SK-N-SH (cell line): ENCODE measurements around the gene H2AZ2. TPM values are rescaled to one million over a fixed set of nuclear protein-coding genes. Genes with fewer than 3 reads are reported as not detected.
A peak's percentile ranks its signal among the peaks of the same experiment; 100 is the strongest.

Experiments used
- CTCF ChIA-PET: fragments of 300-600, 350-600 bp; formaldehyde crosslinking; extraction: SDS; loops from one replicate; lab custom pipeline; 2021; lab: Yijun Ruan, JAX
- POLR2A ChIA-PET: fragments of 350-600 bp; sonication (Branson Sonifier 250); formaldehyde crosslinking; extraction: SDS; loops from one replicate; lab custom pipeline; 2020; ENCODE audit warnings: antibody characterized with exemption, inconsistent platforms; lab: Yijun Ruan, JAX
- DNase-seq: peaks from one replicate; pipeline ENCODE4 v3.0.0; 2012
- H2AFZ ChIP-seq: fragments of 200-600 bp; sonication (generic); 2 replicates; pipeline ENCODE4 v1.8.1; 2016; ENCODE audit warnings: antibody characterized with exemption, mild to moderate bottlenecking, low read depth
- H3F3A ChIP-seq: fragments of 200-600 bp; sonication (generic); replicated peaks from 2 replicates; pipeline ENCODE3; 2016; ENCODE audit warnings: antibody characterized with exemption, mild to moderate bottlenecking; ENCODE audit not compliant: insufficient read depth
- H3K27ac ChIP-seq, 2 experiments: fragments of 200-500 bp in 1 of 2; fragments of 200-600 bp in 1 of 2; sonication (Bioruptor generic) in 1 of 2; sonication (generic), shearing (Covaris generic) in 1 of 2; 2 replicates each; pipeline versions ENCODE4 v1.5.1 to v1.6.1; 2014 to 2016; ENCODE audit warnings: low read depth in 2 of 2, inconsistent platforms in 1 of 2, low read length in 1 of 2, mild to moderate bottlenecking in 1 of 2, mixed read lengths in 1 of 2
- H3K27me3 ChIP-seq: fragments of 200-600 bp; sonication (generic), shearing (Covaris generic); 2 replicates; pipeline ENCODE4 v1.6.1; 2016; ENCODE audit warnings: mixed run types; ENCODE audit not compliant: insufficient read depth
- H3K36me3 ChIP-seq, 2 experiments: fragments of 200-500 bp in 1 of 2; fragments of 200-600 bp in 1 of 2; sonication (Bioruptor generic) in 1 of 2; sonication (generic) in 1 of 2; replicated peaks in 1 of 2; 2 replicates each; pipeline versions ENCODE3 to v1.5.1; 2014 to 2016; ENCODE audit warnings: low read length in 1 of 2, mild to moderate bottlenecking in 1 of 2; ENCODE audit not compliant: insufficient read depth in 2 of 2, control insufficient read depth in 1 of 2
- H3K4me1 ChIP-seq, 2 experiments: fragments of 200-500 bp in 1 of 2; fragments of 200-600 bp in 1 of 2; sonication (Bioruptor generic) in 1 of 2; sonication (generic), shearing (Covaris generic) in 1 of 2; 2 replicates each; pipeline versions ENCODE4 v1.5.1 to v1.6.1; 2014 to 2016; ENCODE audit warnings: low read depth in 1 of 2, low read length in 1 of 2, mixed run types in 1 of 2; ENCODE audit not compliant: insufficient read depth in 2 of 2, control insufficient read depth in 1 of 2
- H3K4me2 ChIP-seq: fragments of 200-600 bp; sonication (generic), shearing (Covaris generic); 2 replicates; pipeline ENCODE4 v1.6.1; 2017; ENCODE audit warnings: mixed run types
- H3K4me3 ChIP-seq, 2 experiments: fragments of 200-500 bp in 1 of 2; fragments of 200-600 bp in 1 of 2; sonication (Bioruptor generic) in 1 of 2; sonication (generic), shearing (Covaris generic) in 1 of 2; 2 replicates each; pipeline versions ENCODE4 v1.5.1 to v1.8.1; 2014 to 2016; ENCODE audit warnings: low read depth in 2 of 2, inconsistent platforms in 1 of 2, low read length in 1 of 2, mild to moderate bottlenecking in 1 of 2, mixed read lengths in 1 of 2, moderate library complexity in 1 of 2
- H3K79me2 ChIP-seq: fragments of 200-600 bp; sonication (generic); 2 replicates; pipeline ENCODE4 v1.8.1; 2017; ENCODE audit warnings: mild to moderate bottlenecking; ENCODE audit not compliant: insufficient read depth
- H3K9ac ChIP-seq: fragments of 200-600 bp; sonication (generic); 2 replicates; pipeline ENCODE4 v1.6.1; 2017; ENCODE audit warnings: mixed run types
- H3K9me2 ChIP-seq: fragments of 200-600 bp; sonication (generic); 2 replicates; pipeline ENCODE4 v1.6.1; 2017; ENCODE audit warnings: mixed run types
- H3K9me3 ChIP-seq: fragments of 200-600 bp; sonication (generic); 2 replicates; pipeline ENCODE4 v1.6.1; 2017; ENCODE audit warnings: mixed run types, mild to moderate bottlenecking, moderate library complexity
- H4K20me1 ChIP-seq: fragments of 200-600 bp; sonication (generic); 2 replicates; pipeline ENCODE4 v1.6.1; 2017; ENCODE audit warnings: mild to moderate bottlenecking, mixed run types; ENCODE audit not compliant: insufficient read depth
- CTCF ChIP-seq: fragments of 200-600 bp; sonication (generic); IDR thresholded peaks from 2 replicates; pipeline ENCODE4 v1.6.1; 2017; ENCODE audit warnings: antibody characterized with exemption, mild to moderate bottlenecking, moderate library complexity
- FOXJ3 ChIP-seq: sonication (generic); formaldehyde crosslinking; IDR thresholded peaks from 2 replicates; pipeline ENCODE4 v1.5.1; 2020; ENCODE audit warnings: mild to moderate bottlenecking, missing genetic modification reagents
- FOXM1 ChIP-seq: IDR thresholded peaks from 2 replicates; pipeline ENCODE4 v1.4.0; 2012; ENCODE audit warnings: low read depth, mild to moderate bottlenecking
- GABPA ChIP-seq: IDR thresholded peaks from 2 replicates; pipeline ENCODE4 v1.4.0; 2012; ENCODE audit warnings: low read depth, mild to moderate bottlenecking
- GATA2 ChIP-seq: sonication (generic); formaldehyde crosslinking; IDR thresholded peaks from 2 replicates; pipeline ENCODE4 v1.5.0; 2020; ENCODE audit warnings: mild to moderate bottlenecking, missing genetic modification reagents
- NFIC ChIP-seq: IDR thresholded peaks from 2 replicates; pipeline ENCODE4 v1.4.0; 2012; ENCODE audit warnings: borderline replicate concordance
- NRF1 ChIP-seq: IDR thresholded peaks from 2 replicates; pipeline ENCODE4 v1.6.1; 2012; ENCODE audit warnings: low read depth, mild to moderate bottlenecking, low read length
- POLR2AphosphoS5 ChIP-seq: IDR thresholded peaks from 2 replicates; pipeline ENCODE4 v1.6.1; 2012; ENCODE audit warnings: low read depth, low read length
- RAD21 ChIP-seq: IDR thresholded peaks from 2 replicates; pipeline ENCODE4 v1.6.1; 2012; ENCODE audit warnings: mild to moderate bottlenecking, low read length
- RXRA ChIP-seq: IDR thresholded peaks from 2 replicates; pipeline ENCODE4 v1.4.0; 2012; ENCODE audit warnings: low read depth, mild to moderate bottlenecking, borderline replicate concordance
- SMC3 ChIP-seq: IDR thresholded peaks from 2 replicates; pipeline ENCODE4 v1.6.1; 2012; ENCODE audit warnings: low read depth, low read length, improper control_type of control experiment
- TAF1 ChIP-seq: IDR thresholded peaks from 2 replicates; pipeline ENCODE4 v1.6.1; 2012; ENCODE audit warnings: low read depth, mild to moderate bottlenecking, low read length, moderate library complexity, borderline replicate concordance
- YY1 ChIP-seq: IDR thresholded peaks from 2 replicates; pipeline ENCODE4 v1.4.0; 2012; ENCODE audit warnings: low read depth, mild to moderate bottlenecking
- WGBS: methylation state at CpG from one replicate; pipeline ENCODE4 v1.1.6; 2017; ENCODE audit warnings: low lambda C conversion rate; 5-methylcytosine and 5-hydroxymethylcytosine counted together
- polyA plus RNA-seq, 3 experiments: library from polyadenylated mRNA; depleted of rRNA; stranded (reverse); fragments of >200 nt; gene quantifications; 2 replicates each; pipeline ENCODE4 v1.2.3, GENCODE V29; 2012
- TF ChIP-seq, protein P1 (sequence below): fragments of 150-350 bp; IDR thresholded peaks from 2 replicates; pipeline ENCODE4 v1.6.1; 2016; ENCODE audit warnings: mild to moderate bottlenecking, low read depth, low read length

The H2AZ2 gene
- polyA plus RNA-seq, 1 of the 3 experiments (the other 2 are of a cell fraction), result 389 TPM

DNA sequence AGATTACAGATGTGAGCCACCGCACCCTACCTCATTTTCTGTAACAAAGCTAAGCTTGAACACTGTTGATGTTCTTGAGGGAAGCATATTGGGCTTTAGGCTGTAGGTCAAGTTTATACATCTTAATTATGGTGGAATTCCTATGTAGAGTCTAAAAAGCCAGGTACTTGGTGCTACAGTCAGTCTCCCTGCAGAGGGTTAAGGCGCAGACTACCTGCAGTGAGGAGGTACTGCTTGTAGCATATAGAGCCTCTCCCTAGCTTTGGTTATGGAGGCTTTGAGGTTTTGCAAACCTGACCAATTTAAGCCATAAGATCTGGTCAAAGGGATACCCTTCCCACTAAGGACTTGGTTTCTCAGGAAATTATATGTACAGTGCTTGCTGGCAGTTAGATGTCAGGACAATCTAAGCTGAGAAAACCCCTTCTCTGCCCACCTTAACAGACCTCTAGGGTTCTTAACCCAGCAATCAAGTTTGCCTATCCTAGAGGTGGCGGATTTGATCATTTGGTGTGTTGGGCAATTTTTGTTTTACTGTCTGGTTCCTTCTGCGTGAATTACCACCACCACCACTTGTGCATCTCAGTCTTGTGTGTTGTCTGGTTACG is 45.4 kb downstream of the H2AZ2 start:
- POLR2A ChIA-PET, result no interaction called here
- 100% methylated on average over 5 of the region's 5 CpGs for WGBS
- Histone ChIP-seq H3K27ac (peak overlapping the region in 1 of 2 experiments; percentile 9; a peak in 2 of 4 replicates), H3F3A (peaks cover 88% of the 10 kb centered on the region), H3K79me2 (peaks cover 53% of the 10 kb centered on the region), H3K9me3 (no peaks in the 10 kb centered on the region), H3K4me3 (no peak overlapping the region), H3K9ac (no peak overlapping the region), H3K9me2 (no peaks in the 10 kb centered on the region), H3K4me2 (no peak overlapping the region), H2AFZ (no peak overlapping the region), H3K27me3 (no peaks in the 10 kb centered on the region), H3K36me3 (peaks cover 42 to 70% of the 10 kb centered on the region in 2 experiments)
- CTCF ChIA-PET, result interaction anchor here (1.4 to 1.7 kb wide), 2 partner anchors 237 to 333 kb away, joined by 3 to 4 read pairs; no protein-coding TSS in a partner anchor
- TF ChIP-seq POLR2AphosphoS5 (peak; percentile 37; the same call in 1 of the 2 replicates), GABPA (no peak)
- TF ChIP-seq, all 33 proteins: peak for 1
- Histone ChIP-seq H4K20me1 (peaks cover 72% of the 10 kb centered on the region), H3K4me1 (peaks cover 5 to 7% of the 10 kb centered on the region in 2 experiments; a peak in 3 of 4 replicates)
- DNase-seq, result no peak

GRCh38 chr7:44801890-44802289 is 46.0 kb downstream of the H2AZ2 start:
- CTCF ChIA-PET, result interaction anchor here (0.7 to 1.7 kb wide), 3 partner anchors 236 to 334 kb away, joined by 3 to 4 read pairs (median 3); no protein-coding TSS in a partner anchor
- no peaks in the 10 kb centered on the region for H3K9me3 ChIP-seq
- H3K9ac ChIP-seq, result no peak overlapping the region
- peaks cover 5 to 7% of the 10 kb centered on the region in 2 experiments; a peak in 3 of 4 replicates for H3K4me1 ChIP-seq
- H3K27me3 ChIP-seq, result no peaks in the 10 kb centered on the region
- 88% methylated on average over 5 of the region's 5 CpGs for WGBS
- no peak overlapping the region for H2AFZ ChIP-seq
- H4K20me1 ChIP-seq, result peaks cover 74% of the 10 kb centered on the region
- no peak overlapping the region for H3K4me3 ChIP-seq
- POLR2A ChIA-PET, result no interaction called here
- peak overlapping the region in 1 of 2 experiments; percentile 9; a peak in 2 of 4 replicates for H3K27ac ChIP-seq
- peaks cover 59% of the 10 kb centered on the region for H3K79me2 ChIP-seq
- no peak for DNase-seq
- TF ChIP-seq NFIC, result no peak
- TF ChIP-seq NRF1, result no peak
- TF ChIP-seq RXRA, result no peak
- TF ChIP-seq, protein P1, sequence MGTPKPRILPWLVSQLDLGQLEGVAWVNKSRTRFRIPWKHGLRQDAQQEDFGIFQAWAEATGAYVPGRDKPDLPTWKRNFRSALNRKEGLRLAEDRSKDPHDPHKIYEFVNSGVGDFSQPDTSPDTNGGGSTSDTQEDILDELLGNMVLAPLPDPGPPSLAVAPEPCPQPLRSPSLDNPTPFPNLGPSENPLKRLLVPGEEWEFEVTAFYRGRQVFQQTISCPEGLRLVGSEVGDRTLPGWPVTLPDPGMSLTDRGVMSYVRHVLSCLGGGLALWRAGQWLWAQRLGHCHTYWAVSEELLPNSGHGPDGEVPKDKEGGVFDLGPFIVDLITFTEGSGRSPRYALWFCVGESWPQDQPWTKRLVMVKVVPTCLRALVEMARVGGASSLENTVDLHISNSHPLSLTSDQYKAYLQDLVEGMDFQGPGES, result no peak
- TF ChIP-seq POLR2AphosphoS5, result peak; percentile 20; the same call in 1 of the 2 replicates
- no peaks in the 10 kb centered on the region for H3K9me2 ChIP-seq
- H3F3A ChIP-seq, result peaks cover 87% of the 10 kb centered on the region
- H3K36me3 ChIP-seq, result peaks cover 42 to 71% of the 10 kb centered on the region in 2 experiments
- no peak overlapping the region for H3K4me2 ChIP-seq

- no peak overlapping the region for H3K4me3 ChIP-seq
- H3K9me3 ChIP-seq, result no peaks in the 10 kb centered on the region
- H3K9me2 ChIP-seq, result no peaks in the 10 kb centered on the region
- H4K20me1 ChIP-seq, result peaks cover 74% of the 10 kb centered on the region
- peaks cover 67% of the 10 kb centered on the region for H3F3A ChIP-seq
- CTCF ChIA-PET, result interaction anchor here (0.5 to 4.4 kb wide), 4 partner anchors 13 to 338 kb away, joined by 3 to 13 read pairs (median 3); no protein-coding TSS in a partner anchor
- H2AFZ ChIP-seq, result no peak overlapping the region
- POLR2A ChIA-PET, result interaction anchor here (1.3 kb wide), 1 partner anchor 31 kb away, joined by 3 read pairs; no protein-coding TSS in a partner anchor
- peaks cover 5 to 7% of the 10 kb centered on the region in 2 experiments; a peak in 3 of 4 replicates for H3K4me1 ChIP-seq
- H3K27ac ChIP-seq, result no peak overlapping the region
- no peak for DNase-seq
- no peak overlapping the region for H3K9ac ChIP-seq
- WGBS, result 71% methylated on average over 4 of the region's 4 CpGs
- peak overlapping the region; percentile 35; the same call in 1 of the 2 replicates for H3K4me2 ChIP-seq
- TF ChIP-seq SMC3, result no peak
- no peak for TF ChIP-seq RXRA
- TF ChIP-seq YY1, result no peak
- TF ChIP-seq RAD21, result no peak
- TF ChIP-seq FOXJ3 (CRISPR knock-in tag), result no peak
- no peak for TF ChIP-seq TAF1
- TF ChIP-seq CTCF, result no peak
- TF ChIP-seq, protein P1, result no peak
- no peak for TF ChIP-seq GATA2
- TF ChIP-seq FOXM1, result no peak
- H3K36me3 ChIP-seq, result peaks cover 42 to 66% of the 10 kb centered on the region in 2 experiments
- H3K27me3 ChIP-seq, result no peaks in the 10 kb centered on the region
- H3K79me2 ChIP-seq, result peaks cover 76% of the 10 kb centered on the region
Observed at GRCh38 chr7:44799939-44800338, 47.9 kb downstream of the H2AZ2 start.
